IMR-90 (cell line): ENCODE measurements around the gene STARD8. TPM values are rescaled to one million over a fixed set of nuclear protein-coding genes. Genes with fewer than 3 reads are reported as not detected.

ENCODE experiments used
- ATAC-seq: fragments of 200-7000 bp; cut with Tn5 transposase; 2 replicates; pipeline ENCODE4 v1.9.1; 2020; ENCODE audit warnings: low read depth, mild to moderate bottlenecking, moderate library complexity
- BruUV-seq: library from RNA; stranded (reverse); fragments of 400-500 nt; replicated peaks from 2 replicates; lab custom pipeline; 2021; lab: Mats Ljungman, UMichigan
- CTCF ChIA-PET: fragments of 300-600 bp; formaldehyde crosslinking; extraction: SDS; loops from one replicate; lab custom pipeline; 2021; ENCODE audit warnings: antibody characterized with exemption; lab: Yijun Ruan, JAX
- POLR2A ChIA-PET: fragments of 300-600 bp; sonication (Branson Sonifier 250); formaldehyde crosslinking; loops from one replicate; lab custom pipeline; 2022; ENCODE audit warnings: antibody characterized with exemption; ENCODE audit not compliant: unreplicated experiment; lab: Charles Lee
- DNase-seq: peaks from one replicate; pipeline ENCODE4 v3.0.0; 2013
- H2AFZ ChIP-seq: replicated peaks from 2 replicates; pipeline ENCODE3; 2013; ENCODE audit warnings: low read length, mild to moderate bottlenecking; ENCODE audit not compliant: poor library complexity
- H2AK5ac ChIP-seq: 2 replicates; pipeline ENCODE4 v1.6.1; 2013; ENCODE audit warnings: low read depth, low read length, inconsistent platforms
- H2AK9ac ChIP-seq: replicated peaks from 2 replicates; pipeline ENCODE3; 2013; ENCODE audit warnings: mild to moderate bottlenecking, low read depth, low read length, moderate library complexity; ENCODE audit not compliant: poor library complexity
- H2BK120ac ChIP-seq: 2 replicates; pipeline ENCODE4 v1.6.1; 2013; ENCODE audit warnings: low read depth, low read length, inconsistent platforms
- H2BK15ac ChIP-seq: 3 replicates; pipeline ENCODE4 v1.6.1; 2013; ENCODE audit warnings: low read depth, low read length, inconsistent platforms
- H2BK20ac ChIP-seq: 2 replicates; pipeline ENCODE4 v1.6.1; 2013; ENCODE audit warnings: low read depth, mild to moderate bottlenecking, inconsistent platforms, low read length, moderate library complexity
- H2BK5ac ChIP-seq: 2 replicates; pipeline ENCODE4 v1.6.1; 2013; ENCODE audit warnings: mild to moderate bottlenecking, low read depth, low read length, inconsistent platforms; ENCODE audit not compliant: poor library complexity, severe bottlenecking
- H3K14ac ChIP-seq: replicated peaks from 2 replicates; pipeline ENCODE4 v1.6.1; 2013; ENCODE audit warnings: low read depth, low read length, inconsistent platforms
- H3K18ac ChIP-seq: 2 replicates; pipeline ENCODE4 v1.6.1; 2013; ENCODE audit warnings: low read depth, low read length, control low read depth
- H3K23ac ChIP-seq: 2 replicates; pipeline ENCODE4 v1.6.1; 2013; ENCODE audit warnings: low read depth, low read length, inconsistent platforms
- H3K27ac ChIP-seq: 2 replicates; pipeline ENCODE4 v1.5.1; 2013; ENCODE audit warnings: mild to moderate bottlenecking, control low read depth, low read length; ENCODE audit not compliant: insufficient read depth
- H3K27me3 ChIP-seq: 2 replicates; pipeline ENCODE4 v1.6.1; 2013; ENCODE audit warnings: low read length; ENCODE audit not compliant: control insufficient read depth, insufficient read depth
- H3K36me3 ChIP-seq: 2 replicates; pipeline ENCODE4 v1.6.1; 2013; ENCODE audit warnings: low read length, mixed read lengths; ENCODE audit not compliant: control insufficient read depth, insufficient read depth
- H3K4ac ChIP-seq: 2 replicates; pipeline ENCODE4 v1.6.1; 2013; ENCODE audit warnings: low read depth, low read length, inconsistent platforms
- H3K4me1 ChIP-seq: 2 replicates; pipeline ENCODE4 v1.6.1; 2013; ENCODE audit warnings: low read length, mixed read lengths; ENCODE audit not compliant: control insufficient read depth, insufficient read depth
- H3K4me2 ChIP-seq: 2 replicates; pipeline ENCODE4 v1.6.1; 2013; ENCODE audit warnings: low read depth, mild to moderate bottlenecking, control low read depth, low read length, moderate library complexity
- H3K4me3 ChIP-seq: 2 replicates; pipeline ENCODE4 v1.5.1; 2013; ENCODE audit warnings: low read depth, mild to moderate bottlenecking, control low read depth, low read length, moderate library complexity; ENCODE audit not compliant: insufficient read depth
- H3K56ac ChIP-seq: 2 replicates; pipeline ENCODE4 v1.6.1; 2013; ENCODE audit warnings: low read length, inconsistent platforms; ENCODE audit not compliant: insufficient read depth; ENCODE audit errors: extremely low read depth
- H3K79me1 ChIP-seq, 2 experiments: 2 replicates each; pipeline ENCODE4 v1.6.1; 2013; ENCODE audit warnings: low read length in 2 of 2, inconsistent platforms in 1 of 2, low read depth in 1 of 2
- H3K9ac ChIP-seq: 2 replicates; pipeline ENCODE4 v1.6.1; 2013; ENCODE audit warnings: low read depth, low read length, control low read depth
- H3K9me1 ChIP-seq: 2 replicates; pipeline ENCODE4 v1.6.1; 2013; ENCODE audit warnings: low read length, inconsistent platforms; ENCODE audit not compliant: insufficient read depth
- H3K9me3 ChIP-seq: 2 replicates; pipeline ENCODE4 v1.6.1; 2013; ENCODE audit warnings: low read length; ENCODE audit not compliant: control insufficient read depth, insufficient read depth
- H4K20me1 ChIP-seq: 2 replicates; pipeline ENCODE4 v1.6.1; 2013; ENCODE audit warnings: low read length, inconsistent platforms; ENCODE audit not compliant: insufficient read depth
- H4K5ac ChIP-seq: 2 replicates; pipeline ENCODE4 v1.6.1; 2013; ENCODE audit warnings: mild to moderate bottlenecking, low read depth, low read length, control low read depth
- H4K8ac ChIP-seq, 2 experiments: 2 replicates each; pipeline ENCODE4 v1.6.1; 2013; ENCODE audit warnings: low read depth in 2 of 2, low read length in 2 of 2, control low read depth in 1 of 2, inconsistent platforms in 1 of 2
- H4K91ac ChIP-seq: 2 replicates; pipeline ENCODE4 v1.6.1; 2013; ENCODE audit warnings: low read depth, low read length, inconsistent platforms; ENCODE audit not compliant: insufficient read depth
- BHLHE40 ChIP-seq: fragments of 150-350 bp; IDR thresholded peaks from 2 replicates; pipeline ENCODE4 v1.6.1; 2016; ENCODE audit warnings: mild to moderate bottlenecking, low read depth, low read length
- CEBPB ChIP-seq: IDR thresholded peaks from 2 replicates; pipeline ENCODE4 v1.6.1; 2012; ENCODE audit warnings: low read depth, low read length, improper control_type of control experiment
- CHD1 ChIP-seq: IDR thresholded peaks from 2 replicates; pipeline ENCODE4 v1.6.1; 2012; ENCODE audit warnings: low read depth, low read length, improper control_type of control experiment
- FOS ChIP-seq: fragments of 150-350 bp; IDR thresholded peaks from 2 replicates; pipeline ENCODE4 v1.6.1; 2016; ENCODE audit warnings: low read depth, low read length
- MAFK ChIP-seq: IDR thresholded peaks from 2 replicates; pipeline ENCODE4 v1.6.1; 2012; ENCODE audit warnings: low read depth, low read length, improper control_type of control experiment
- MAZ ChIP-seq: IDR thresholded peaks from 2 replicates; pipeline ENCODE4 v1.6.1; 2012; ENCODE audit warnings: low read depth, mild to moderate bottlenecking, low read length, improper control_type of control experiment, moderate library complexity, borderline replicate concordance
- MXI1 ChIP-seq: IDR thresholded peaks from 2 replicates; pipeline ENCODE4 v1.6.1; 2012; ENCODE audit warnings: low read depth, mild to moderate bottlenecking, low read length, moderate library complexity, borderline replicate concordance
- NFE2L2 ChIP-seq: fragments of 150-350 bp; IDR thresholded peaks from 2 replicates; pipeline ENCODE4 v1.6.1; 2016; ENCODE audit warnings: low read depth, mild to moderate bottlenecking, low read length
- POLR2A ChIP-seq: IDR thresholded peaks from 2 replicates; pipeline ENCODE4 v1.6.1; 2012; ENCODE audit warnings: mild to moderate bottlenecking, low read depth, low read length
- RAD21 ChIP-seq: IDR thresholded peaks from 2 replicates; pipeline ENCODE4 v1.6.1; 2012; ENCODE audit warnings: low read length, improper control_type of control experiment
- RCOR1 ChIP-seq: IDR thresholded peaks from 2 replicates; pipeline ENCODE4 v1.6.1; 2012; ENCODE audit warnings: mild to moderate bottlenecking, low read length, improper control_type of control experiment; ENCODE audit not compliant: insufficient replicate concordance
- RFX5 ChIP-seq: IDR thresholded peaks from 2 replicates; pipeline ENCODE4 v1.8.0; 2012; ENCODE audit warnings: low read depth, mild to moderate bottlenecking, low read length, moderate library complexity
- SMC3 ChIP-seq: fragments of 150-350 bp; IDR thresholded peaks from 2 replicates; pipeline ENCODE4 v1.6.1; 2016; ENCODE audit warnings: low read depth, mild to moderate bottlenecking, antibody characterized with exemption, low read length, moderate library complexity
- USF2 ChIP-seq: fragments of 150-350 bp; IDR thresholded peaks from 2 replicates; pipeline ENCODE4 v1.6.1; 2017; ENCODE audit warnings: mild to moderate bottlenecking, antibody characterized with exemption, low read length, low read depth
- whole genome bisulfite sequencing, 2 experiments: methylation state at CpG; one replicate each; pipeline versions ENCODE4 v1.1.5 to v1.1.7; 2013; ENCODE audit warnings: missing lambda C conversion rate in 2 of 2; ENCODE audit not compliant: insufficient read length in 1 of 2; ENCODE audit errors: extremely low coverage in 2 of 2; 5-methylcytosine and 5-hydroxymethylcytosine counted together
- dilution Hi-C: fragments of 300-500 bp; cut with HindIII; formaldehyde crosslinking; loops from one replicate; pipeline ENCODE4 v1.14.3; 2018; ENCODE audit warnings: low sequenced_read_pairs; ENCODE audit not compliant: unreplicated experiment
- in situ Hi-C: fragments of 300-500 bp; cut with MboI; formaldehyde crosslinking; loops from 3 replicates; pipeline ENCODE4 v1.14.3; 2019; ENCODE audit warnings: low sequenced_read_pairs, inconsistent platforms, mixed read lengths
- intact Hi-C: fragments of 100-400 bp; cut with micrococcal nuclease; formaldehyde crosslinking; loops from 2 replicates; pipeline ENCODE4 v1.10.0; 2022
- polyA plus RNA-seq, 3 experiments: library from polyadenylated mRNA; depleted of rRNA; stranded (reverse); fragments of >200 nt; gene quantifications; 2 replicates each; pipeline ENCODE4 v1.2.3, GENCODE V29; 2012; ENCODE audit warnings: low replicate concordance in 1 of 3
- total RNA-seq: library from RNA; depleted of rRNA; stranded (reverse); fragments of >200 nt; gene quantifications from 2 replicates; pipeline ENCODE4 v1.2.3, GENCODE V29; 2012
- TF ChIP-seq, protein P1 (sequence below): fragments of 150-350 bp; IDR thresholded peaks from 2 replicates; pipeline ENCODE4 v1.6.1; 2016; ENCODE audit warnings: low read depth, mild to moderate bottlenecking, low read length, moderate library complexity, borderline replicate concordance
- TF ChIP-seq, protein P2 (sequence below): conservative IDR thresholded peaks from 2 replicates; pipeline ENCODE4 v1.5.1; 2012; ENCODE audit warnings: mild to moderate bottlenecking, low read depth, low read length, improper control_type of control experiment

The STARD8 gene
- total and polyA plus RNA-seq, 2 of the 4 experiments (the other 2 are of a cell fraction): 1.6 to 2.3 TPM

- TF ChIP-seq MAFK: no peak
- TF ChIP-seq, protein P1, sequence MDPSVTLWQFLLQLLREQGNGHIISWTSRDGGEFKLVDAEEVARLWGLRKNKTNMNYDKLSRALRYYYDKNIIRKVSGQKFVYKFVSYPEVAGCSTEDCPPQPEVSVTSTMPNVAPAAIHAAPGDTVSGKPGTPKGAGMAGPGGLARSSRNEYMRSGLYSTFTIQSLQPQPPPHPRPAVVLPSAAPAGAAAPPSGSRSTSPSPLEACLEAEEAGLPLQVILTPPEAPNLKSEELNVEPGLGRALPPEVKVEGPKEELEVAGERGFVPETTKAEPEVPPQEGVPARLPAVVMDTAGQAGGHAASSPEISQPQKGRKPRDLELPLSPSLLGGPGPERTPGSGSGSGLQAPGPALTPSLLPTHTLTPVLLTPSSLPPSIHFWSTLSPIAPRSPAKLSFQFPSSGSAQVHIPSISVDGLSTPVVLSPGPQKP: no peak
- TF ChIP-seq NFE2L2: no peak
- no peak for TF ChIP-seq FOS
- TF ChIP-seq CEBPB: no peak
- TF ChIP-seq POLR2A: no peak
- no peak for TF ChIP-seq MAZ
- no peak for TF ChIP-seq CHD1
- no peak for TF ChIP-seq BHLHE40
- TF ChIP-seq USF2: no peak
- TF ChIP-seq SMC3: no peak
- TF ChIP-seq, protein P2, sequence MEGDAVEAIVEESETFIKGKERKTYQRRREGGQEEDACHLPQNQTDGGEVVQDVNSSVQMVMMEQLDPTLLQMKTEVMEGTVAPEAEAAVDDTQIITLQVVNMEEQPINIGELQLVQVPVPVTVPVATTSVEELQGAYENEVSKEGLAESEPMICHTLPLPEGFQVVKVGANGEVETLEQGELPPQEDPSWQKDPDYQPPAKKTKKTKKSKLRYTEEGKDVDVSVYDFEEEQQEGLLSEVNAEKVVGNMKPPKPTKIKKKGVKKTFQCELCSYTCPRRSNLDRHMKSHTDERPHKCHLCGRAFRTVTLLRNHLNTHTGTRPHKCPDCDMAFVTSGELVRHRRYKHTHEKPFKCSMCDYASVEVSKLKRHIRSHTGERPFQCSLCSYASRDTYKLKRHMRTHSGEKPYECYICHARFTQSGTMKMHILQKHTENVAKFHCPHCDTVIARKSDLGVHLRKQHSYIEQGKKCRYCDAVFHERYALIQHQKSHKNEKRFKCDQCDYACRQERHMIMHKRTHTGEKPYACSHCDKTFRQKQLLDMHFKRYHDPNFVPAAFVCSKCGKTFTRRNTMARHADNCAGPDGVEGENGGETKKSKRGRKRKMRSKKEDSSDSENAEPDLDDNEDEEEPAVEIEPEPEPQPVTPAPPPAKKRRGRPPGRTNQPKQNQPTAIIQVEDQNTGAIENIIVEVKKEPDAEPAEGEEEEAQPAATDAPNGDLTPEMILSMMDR: no peak
- TF ChIP-seq RAD21: no peak
- no peak for TF ChIP-seq MXI1
- TF ChIP-seq RCOR1: no peak
- TF ChIP-seq RFX5: no peak
- Histone ChIP-seq H3K4me3 (no peak overlapping the region), H4K91ac (no peak overlapping the region), H3K14ac (no peak overlapping the region), H3K27me3 (peaks cover 7% of the 10 kb centered on the region; the same call in 1 of the 2 replicates), H3K4me1 (peaks cover 6% of the 10 kb centered on the region), H3K27ac (no peak overlapping the region), H3K18ac (no peak overlapping the region), H2AK9ac (no peak overlapping the region), H3K9me3 (no peaks in the 10 kb centered on the region), H3K4me2 (no peak overlapping the region), H2BK5ac (no peak overlapping the region), H2BK20ac (no peak overlapping the region), H3K56ac (no peak overlapping the region), H2AFZ (peak overlapping the region; percentile 64), H4K5ac (no peak overlapping the region), H2BK15ac (no peak overlapping the region; the same call in 2 of the 3 replicates), H3K4ac (no peak overlapping the region), H3K36me3 (no peaks in the 10 kb centered on the region), H3K23ac (no peak overlapping the region), H2AK5ac (no peak overlapping the region), H4K8ac (peak overlapping the region; percentile 36 to 67; a peak in 2 of 4 replicates), H3K9ac (no peak overlapping the region), H3K9me1 (peaks cover 2% of the 10 kb centered on the region; the same call in 1 of the 2 replicates), H2BK120ac (no peak overlapping the region), H4K20me1 (no peaks in the 10 kb centered on the region), H3K79me1 (no peaks in the 10 kb centered on the region)
- BruUV-seq: no TSS peak
- peak; percentile 43 for DNase-seq
- in situ Hi-C loops (no loop called here), intact Hi-C loops (no loop called here), dilution Hi-C loops (no loop called here)
- ChIA-PET CTCF (interaction anchor here (0.9 to 1.2 kb wide), 3 partner anchors 11 to 88 kb away, joined by 3 to 4 read pairs (median 3); partner anchors contain the start of gene STARD8), POLR2A (no interaction called here)
- WGBS, 2 experiments: no CpG with 5 or more reads among the region's 3 CpGs
- ATAC-seq: peak; percentile 80
Measured at GRCh38 chrX:68658530-68658929, 11.1 kb downstream of the STARD8 start.
